ENCODE data around the gene LIN37.
"Not testable (repeated sequence)": the region's sequence is repeated elsewhere in the genome, so short reads cannot be mapped to it uniquely, and the experiment has no call there.

Gene LIN37

DNA sequence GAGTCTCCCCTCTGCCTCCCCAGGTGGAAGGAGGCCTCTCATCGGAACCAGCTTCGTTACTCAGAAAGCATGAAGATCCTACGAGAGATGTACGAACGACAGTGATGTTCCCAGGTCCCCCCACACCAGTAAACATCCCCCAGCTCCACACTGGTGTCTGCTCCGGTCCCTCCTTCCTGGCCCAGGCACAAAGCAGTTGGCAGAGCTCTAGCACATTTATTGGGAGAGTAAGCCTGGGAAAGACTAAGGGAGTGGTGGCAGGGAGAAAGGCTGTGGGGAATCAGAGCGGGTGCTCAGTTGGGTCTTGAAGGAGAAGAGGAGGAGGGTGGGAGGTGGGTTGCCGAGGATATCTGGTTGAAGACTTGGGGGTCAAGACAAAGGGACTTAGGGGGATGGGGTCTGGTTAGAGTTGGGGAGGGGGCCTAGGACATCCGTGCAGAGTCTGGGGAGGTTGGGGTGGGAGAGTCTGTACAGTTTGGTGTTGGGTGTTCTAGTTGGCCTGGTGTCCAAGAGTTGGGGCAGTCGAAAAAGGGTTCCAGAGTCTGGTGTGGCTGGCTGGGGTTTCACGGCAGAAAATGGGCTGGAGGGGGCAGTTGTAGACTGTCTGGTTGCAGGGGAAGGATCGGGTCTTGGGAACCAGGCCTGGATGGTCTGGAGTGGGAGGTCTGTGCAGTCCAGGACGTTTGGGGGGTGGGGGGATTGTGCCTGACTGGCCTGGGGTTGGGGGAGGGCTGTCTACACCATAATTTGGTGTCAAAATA lies 6.2 kb downstream of the LIN37 start:
- no peak for DNase-seq

DNA sequence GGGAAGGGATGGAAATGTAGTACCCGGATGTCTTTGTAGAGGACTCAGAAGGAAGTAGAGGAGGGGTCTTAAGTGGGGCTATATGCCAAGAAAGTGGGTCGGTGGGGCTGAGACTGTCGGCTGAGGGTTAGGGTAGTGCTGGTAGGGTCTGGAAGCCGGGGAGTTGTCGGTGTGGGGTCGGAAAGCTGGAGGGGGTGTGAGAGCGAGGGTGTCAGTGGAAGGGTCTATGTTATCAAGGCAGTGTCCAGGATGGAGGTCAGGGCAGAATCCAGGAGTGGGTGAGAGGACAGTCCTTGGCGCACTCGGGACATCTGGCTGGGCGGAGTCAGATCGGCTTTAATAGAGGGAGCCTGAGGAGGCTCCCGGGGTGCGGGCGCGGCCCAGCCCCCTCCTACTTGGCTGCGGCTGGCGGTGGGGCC lies 6.8 kb downstream of the LIN37 start:
- no peak for DNase-seq

DNA sequence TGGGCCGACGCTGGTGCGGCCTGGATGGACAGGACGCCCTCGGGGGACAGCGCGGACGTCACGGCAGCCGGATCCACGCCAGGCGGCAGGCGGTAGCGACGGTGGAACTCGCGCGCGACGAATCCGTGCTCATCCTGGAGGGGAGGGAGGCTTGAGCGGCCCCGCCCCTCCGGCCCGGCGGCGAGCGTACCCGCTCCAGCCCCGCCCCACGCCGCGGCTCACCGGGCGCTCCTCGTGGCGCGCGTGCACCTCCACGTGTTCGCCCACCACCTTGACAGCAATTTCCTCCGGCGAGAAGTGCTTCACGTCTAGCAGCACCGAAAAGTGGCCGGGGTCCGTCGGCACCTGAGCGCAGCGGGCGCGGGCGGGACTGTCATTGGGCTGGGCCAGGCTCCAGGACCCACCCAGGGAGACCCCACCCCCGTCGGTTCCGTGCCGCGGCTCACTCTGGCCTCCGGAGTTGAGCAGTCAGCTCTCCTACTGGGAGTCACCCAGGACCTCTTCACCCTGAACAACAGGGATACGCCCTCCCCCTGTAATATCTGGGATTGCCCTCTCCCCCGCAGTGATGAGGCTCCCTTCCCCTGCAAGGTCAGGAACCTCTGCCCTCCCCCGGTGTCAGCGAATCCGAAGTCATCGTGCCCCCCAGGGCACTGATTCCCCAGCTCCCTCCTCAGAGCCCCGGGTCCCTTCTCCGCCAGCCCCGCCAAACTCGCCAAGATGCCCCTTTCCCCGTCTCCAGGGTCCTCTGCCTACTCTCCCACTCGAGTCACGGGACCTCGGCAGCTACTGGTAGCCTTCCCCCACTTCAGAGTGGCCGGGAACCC lies 7.4 kb downstream of the LIN37 start:
- DNase-seq, result no peak

DNA sequence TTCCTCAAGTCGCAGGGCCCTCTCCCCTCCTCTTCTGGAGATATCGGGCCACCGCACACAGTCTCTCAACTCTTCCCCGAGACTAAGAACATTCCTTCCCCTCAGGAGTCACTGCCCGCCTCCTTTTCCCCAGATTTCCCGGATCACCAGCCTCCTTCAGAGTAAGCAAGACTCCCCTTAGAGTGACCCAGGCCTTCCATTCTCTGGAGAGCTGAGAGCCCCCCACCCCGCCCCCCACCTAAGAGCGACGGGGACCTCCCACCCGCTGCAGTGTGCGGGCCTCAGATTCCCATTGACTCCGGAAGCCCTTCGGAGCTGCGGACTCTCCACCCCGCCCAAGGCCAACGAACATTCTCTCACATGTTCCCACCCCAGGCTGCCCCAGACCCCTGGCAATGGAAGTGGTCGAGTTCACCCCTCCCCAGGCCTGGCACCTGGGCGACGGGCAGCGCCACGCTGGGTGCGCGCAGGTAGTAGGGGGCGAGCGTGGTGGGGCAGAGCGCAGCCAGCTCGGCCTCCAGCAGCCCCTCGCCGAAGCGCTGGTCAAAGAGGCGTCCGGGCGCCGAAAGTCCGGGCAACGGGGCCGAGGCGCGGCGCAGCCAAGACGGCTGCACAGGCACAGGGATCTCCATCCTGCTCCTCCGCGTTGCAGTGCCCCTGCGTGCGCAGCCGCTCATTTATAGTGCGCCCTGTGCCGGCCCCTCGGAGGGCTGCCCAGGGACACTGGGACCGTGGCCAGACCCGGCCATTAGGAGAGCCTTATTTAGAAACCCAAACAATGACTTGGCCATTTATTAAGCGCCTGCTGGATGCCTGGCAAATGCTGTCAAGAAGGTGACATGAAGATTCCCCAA lies 8.2 kb downstream of the LIN37 start, which contains the start of gene HSPB6:
Gene HSPB6, minus strand, starts transcription at position 653 of the 854 bp plus-strand sequence. Its CDS starts 21 bp downstream, at position 632.
- no peak for DNase-seq

DNA sequence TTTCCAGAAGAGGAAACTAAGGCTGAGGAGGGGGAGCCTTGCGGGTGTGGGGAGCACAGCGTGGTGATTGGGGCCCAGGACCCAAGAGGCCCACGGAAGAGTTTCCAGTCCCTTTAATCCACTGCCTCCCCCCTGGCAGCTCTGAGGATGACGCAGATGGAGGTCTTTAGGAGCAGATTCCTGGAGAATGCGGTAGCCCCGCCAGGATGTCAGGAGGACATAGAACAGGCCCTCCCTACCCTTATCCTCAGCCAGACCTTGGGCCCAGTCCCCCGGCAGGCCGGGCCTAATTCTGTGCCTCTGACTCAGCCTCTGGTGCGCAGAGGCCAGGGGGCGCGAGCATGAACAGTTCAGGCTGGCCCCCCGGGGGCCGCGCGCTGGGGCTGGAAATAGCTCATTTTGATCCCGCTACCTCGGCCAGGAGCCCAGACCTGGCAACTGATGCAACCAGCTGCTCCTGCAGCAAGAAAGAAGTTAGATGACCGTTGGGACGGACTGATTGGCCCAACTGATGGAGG lies 8.9 kb downstream of the LIN37 start:
- peak; percentile 74 for DNase-seq

DNA sequence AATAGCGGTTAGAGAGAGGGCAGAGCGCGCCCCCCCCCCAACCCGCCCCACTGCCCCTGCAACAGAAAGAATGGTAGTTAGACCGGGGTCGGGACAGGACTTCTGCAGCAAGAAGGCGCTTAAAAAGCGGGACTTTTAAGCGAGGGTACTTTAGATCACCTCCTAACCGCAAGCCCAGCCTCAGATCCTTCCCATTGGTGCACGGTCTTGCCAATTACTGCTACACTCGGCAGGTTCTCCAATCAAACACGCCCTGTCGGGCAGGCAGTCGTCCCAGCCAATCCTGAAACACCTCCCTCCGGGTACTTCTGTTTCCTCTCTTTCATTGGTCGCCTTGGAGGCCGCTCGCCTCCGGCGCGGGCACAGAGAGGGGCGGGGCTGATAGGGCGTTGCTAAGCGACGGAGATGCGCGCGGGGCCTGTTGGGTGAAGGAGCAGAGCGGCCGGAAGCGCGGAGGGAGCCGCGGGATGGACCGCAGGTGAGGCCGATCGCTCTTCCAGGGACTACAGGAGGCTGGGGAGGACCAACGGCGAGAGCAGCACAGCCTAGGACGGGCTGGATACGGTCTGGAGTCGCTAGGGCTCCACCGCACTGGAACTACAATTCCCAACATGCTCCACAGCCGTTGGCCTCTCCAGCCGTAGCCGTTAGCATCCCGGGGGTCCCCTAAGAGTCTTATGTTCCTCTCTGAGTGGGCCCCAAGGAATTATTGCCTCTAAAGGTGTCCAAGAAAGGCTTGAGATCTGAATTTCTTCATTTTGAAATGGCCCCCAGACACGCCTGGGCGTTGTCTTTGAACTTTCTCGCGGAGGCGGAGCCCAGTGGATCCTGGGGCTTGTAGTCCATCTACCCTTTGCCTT lies 9.6 kb downstream of the LIN37 start, which contains the start of gene PROSER3:
Gene PROSER3, plus strand, starts transcription at position 428 of the 860 bp plus-strand sequence. Its CDS starts 40 bp downstream, at position 468.
- peak; percentile 98 for DNase-seq

DNA sequence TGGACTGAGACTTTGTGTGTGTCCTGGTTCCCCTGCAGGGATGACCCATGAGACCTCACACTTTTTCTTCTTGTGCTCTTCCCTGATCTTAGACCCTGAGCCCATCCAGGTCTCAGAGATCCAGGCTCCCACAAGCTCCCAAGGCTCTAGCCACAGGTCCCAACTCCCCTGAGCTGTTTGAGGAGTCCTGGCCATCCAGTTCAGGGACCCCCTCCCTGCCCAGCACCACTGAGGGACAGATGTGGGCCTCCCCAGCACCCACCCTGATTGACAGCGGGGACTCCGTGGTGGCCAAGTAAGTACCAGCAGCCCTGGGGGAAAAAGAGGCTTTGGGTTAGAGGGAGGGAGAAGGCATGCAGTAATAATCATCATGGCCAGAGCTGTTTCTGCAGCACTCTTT lies 11.3 kb downstream of the LIN37 start:
- no peak for DNase-seq

DNA sequence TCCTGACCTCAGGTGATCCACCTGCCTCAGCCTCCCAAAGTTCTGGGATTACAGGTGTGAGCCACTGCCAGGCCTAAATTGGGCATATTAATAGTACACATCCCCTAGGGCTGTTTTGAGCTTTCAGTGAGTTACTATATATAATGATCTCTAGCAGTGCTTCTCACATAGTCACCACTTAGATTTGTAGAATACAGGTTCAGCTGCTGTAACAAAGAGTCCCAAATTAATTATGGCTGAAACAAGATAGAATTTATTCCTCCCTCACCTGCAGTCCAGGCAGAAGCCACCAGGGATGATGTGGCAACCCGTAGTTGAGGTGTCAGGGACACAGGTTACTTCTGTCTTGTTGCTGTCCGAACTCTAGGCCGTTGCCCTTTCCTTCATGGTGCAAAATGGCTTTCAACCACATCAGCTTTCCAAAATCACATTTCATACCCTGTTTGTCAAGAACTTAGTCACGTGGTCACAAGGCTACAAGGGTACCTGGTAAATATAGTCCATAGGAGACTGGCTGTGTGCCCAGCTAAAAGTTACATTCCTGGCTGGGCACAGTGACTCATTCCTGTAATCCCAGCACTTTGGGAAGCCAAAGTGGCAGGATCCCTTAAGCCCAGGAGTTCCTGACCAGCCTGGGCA lies 12.5 kb downstream of the LIN37 start:
- no peak for DNase-seq

DNA sequence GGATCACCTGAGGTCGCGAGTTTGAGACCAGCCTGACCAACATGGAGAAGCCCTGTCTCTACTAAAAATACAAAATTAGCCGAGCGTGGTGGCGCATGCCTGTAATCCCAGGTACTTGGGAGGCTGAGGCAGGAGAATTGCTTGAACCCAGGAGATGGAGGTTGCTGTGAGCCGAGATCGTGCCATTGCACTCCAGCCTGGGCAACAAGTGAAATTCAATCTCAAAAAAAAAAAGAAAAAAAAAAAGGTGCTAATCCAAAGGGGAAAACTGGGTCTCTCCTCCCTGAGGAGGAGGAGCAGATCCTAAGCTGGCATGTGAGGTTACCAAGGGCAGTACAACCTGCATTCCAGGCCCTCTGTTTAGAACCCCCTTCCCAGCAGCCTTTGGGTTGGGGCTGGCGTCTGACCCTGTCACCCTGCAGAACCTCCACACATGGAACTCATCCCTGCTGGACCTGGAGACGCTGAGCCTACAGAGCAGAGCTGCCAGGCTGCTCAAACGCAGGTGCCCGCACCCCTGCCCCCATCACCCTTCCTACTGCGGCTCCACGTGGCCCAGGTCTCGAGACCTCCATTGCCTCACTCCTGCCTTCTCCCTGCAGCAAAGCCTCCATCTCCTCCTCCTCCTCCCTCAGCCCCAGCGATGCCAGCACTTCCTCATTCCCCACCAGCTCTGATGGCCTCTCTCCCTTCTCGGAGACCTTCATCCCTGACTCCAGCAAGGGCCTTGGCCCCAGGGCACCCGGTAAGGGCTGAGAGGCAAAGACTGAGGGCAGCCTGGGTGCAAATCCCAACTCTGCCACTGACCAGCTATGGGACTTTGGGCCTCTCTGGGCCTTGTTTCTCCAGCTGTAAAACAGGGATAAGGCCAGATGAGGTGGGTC lies 16.3 kb downstream of the LIN37 start:
- DNase-seq, result no peak

DNA sequence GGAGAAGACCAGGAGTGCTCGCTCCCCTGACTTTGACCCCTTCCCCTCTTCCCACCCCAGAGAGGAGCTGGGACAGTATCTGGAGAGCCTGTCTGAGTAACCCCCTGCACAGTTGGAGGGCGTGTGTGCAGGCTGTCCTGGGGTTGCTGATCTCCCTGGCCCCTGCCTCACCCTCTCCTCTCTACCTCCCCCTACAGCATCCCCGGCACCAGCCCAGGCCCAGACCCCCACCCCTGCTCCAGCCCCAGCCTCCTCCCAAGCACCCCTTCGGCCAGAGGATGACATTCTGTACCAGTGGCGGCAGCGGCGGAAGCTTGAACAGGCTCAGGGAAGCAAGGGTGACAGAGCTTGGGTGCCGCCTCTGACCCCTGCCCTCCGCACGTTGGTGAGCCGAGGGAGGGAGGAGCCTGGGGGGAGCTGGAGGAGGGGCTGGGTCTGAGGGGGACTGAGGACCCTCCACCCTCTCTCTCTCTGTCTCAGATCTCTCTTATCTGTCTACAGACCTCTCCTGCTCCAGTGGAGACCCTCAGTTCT lies 18.3 kb downstream of the LIN37 start:
- DNase-seq, result no peak

DNA sequence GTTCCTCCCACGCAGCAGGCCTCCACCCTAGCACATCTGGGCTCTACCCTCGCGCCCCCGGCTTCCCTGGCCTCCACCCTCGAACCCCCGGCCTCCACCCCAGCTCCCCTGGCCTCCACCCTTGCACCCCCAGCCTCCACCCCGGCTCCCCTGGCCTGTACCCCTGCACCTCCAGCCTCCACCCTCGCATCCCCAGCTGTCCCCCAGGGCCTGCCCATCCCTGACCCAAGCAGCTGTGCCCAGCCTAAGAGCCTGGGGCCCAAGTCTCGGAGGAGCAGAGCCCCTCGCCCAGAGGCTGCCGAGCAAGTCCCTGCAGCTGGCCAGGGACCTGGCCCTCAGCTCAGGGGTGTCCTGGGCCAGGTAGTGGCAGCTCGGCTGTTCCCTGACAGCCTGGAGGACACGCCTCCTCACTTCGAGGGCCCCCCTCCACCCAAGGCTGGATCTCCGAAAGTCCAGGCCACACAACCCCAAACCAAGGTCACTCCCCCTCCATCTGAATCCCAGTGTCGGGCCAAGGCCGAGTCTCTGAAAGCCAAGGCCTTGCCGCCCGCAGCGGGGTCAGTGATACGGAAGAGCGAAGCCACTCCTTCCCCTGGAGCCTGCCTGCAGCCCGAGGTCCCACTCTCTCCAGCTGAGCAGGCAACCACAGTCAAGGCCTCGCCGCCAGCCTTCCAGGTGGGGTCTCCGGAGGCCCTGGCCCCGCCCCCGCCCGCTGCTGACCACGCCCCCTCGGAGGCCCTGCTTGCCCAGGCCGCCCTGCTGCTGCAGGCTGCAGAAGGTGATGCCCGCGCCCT lies 19.1 kb downstream of the LIN37 start:
- peak; percentile 35 for DNase-seq

DNA sequence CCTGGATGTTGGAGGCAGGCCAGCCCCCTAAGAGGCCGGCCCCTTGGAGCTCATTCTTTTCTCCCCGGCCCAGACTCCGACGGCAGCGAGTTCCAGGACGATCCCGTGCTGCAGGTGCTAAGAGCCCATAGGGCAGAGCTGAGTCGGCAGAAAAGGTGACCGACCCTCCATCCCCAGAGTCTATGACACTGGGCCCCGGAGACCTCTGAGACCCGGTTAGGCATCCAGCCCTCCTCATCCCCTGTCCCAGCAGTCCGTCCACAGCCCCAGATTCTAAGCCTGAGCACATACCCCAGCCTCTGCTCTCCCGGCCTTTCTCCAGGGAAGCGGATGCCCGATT lies 19.7 kb downstream of the LIN37 start:
- no peak for DNase-seq

DNA sequence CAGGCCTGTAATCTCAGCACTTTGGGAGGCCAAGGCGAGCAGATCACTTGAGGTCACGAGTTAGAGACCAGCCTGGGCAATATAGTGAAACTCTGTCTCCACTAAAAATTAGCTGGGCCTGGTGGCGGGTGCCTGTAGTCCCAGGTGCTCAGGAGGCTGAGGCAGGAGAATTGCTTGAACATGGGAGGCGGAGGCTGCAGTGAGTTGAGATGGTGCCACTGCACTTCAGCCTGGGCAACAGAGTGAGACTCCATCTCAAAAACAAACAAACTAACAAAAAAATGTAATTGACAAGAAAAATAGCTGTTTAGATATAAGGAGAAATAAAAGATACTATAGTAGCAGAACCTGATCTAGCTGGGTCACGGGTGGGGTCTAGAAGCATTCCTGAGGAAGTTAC lies 24.0 kb downstream of the LIN37 start:
- not testable (repeated sequence) for DNase-seq

DNA sequence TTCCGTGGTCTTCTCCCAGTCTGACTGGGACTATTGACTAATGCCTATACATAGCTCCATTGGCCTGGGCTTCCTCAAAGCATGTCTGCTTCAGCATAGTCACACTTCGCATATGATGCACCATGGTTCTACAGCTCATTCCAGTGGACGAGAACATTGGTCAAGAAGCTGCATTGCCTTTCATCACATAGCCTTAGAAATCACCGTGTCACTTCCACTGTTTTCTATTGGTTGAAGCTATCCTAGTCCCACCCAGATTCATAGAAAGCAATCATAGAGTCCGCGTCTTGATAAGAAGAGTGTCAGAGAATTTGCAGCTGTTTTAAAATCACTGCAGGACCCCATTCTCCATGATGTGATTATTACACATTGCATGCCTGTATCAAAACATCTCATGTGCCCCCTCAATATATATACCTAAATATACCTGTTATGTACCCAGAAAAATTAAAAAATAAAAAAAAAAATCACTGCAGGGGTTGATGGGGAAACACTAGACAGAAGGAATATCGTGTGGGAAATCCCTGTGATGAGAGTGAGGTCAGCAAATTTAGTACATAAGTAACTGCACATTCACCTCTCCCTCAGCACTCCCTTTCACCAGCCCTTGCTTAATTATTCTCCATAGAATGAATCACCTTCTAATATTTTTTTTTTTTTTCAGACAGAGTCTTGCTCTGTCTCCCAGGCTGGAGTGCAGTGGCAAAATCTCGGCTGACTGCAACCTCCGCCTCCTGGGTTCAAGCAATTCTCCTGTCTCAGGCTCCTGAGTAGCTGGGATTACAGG lies 24.8 kb downstream of the LIN37 start:
- DNase-seq, result peak; percentile 91

DNA sequence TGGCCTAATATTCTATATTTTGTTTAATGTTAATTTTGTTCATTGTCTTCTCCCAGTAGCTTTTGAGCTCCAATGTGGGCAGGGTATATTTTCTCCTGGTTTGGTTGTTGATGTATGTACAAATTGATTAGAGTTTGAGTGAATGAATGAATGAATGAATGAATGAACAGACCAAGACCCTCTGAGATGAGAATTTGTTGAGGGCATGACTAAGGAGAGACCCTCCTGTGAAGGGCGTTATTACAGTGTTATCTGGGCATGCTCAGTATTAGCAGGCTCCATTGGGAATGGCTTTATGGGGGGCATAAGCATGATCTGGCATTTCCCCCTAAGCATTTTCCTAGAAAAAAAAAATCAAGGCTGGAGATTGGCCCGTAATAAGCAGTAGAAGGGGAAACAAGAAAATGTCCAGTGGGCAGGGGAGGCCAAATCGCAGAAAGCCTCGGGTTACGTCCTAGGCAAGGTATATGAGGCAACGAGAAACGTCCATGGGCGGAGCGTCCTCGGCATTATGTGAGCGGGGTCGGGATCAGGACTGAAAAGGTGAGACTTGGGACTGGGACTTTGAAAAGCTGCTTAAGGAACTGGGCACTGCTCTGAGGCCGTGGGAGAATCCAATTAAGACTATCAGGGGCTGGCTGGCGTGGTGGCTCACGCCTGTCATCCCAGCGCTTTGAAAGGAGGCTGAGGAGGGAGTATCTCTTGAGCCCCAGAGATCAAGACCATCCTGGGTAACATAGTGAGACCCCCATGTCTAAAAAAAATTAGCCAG lies 26.1 kb downstream of the LIN37 start:
- no peak for DNase-seq

DNA sequence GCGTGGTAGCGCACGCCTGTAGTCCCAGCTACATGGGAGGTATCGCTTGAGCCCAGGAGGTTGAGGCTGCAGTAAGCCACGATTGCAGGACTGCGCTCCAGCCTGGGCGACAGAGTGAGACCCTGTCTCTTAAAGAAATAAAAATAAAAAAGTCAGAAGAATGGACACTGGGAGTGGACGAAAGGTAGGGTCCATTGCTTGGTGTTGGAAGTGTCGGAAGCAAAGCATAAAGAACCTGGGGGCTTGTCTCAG lies 26.6 kb downstream of the LIN37 start:
- DNase-seq, result no peak

DNA sequence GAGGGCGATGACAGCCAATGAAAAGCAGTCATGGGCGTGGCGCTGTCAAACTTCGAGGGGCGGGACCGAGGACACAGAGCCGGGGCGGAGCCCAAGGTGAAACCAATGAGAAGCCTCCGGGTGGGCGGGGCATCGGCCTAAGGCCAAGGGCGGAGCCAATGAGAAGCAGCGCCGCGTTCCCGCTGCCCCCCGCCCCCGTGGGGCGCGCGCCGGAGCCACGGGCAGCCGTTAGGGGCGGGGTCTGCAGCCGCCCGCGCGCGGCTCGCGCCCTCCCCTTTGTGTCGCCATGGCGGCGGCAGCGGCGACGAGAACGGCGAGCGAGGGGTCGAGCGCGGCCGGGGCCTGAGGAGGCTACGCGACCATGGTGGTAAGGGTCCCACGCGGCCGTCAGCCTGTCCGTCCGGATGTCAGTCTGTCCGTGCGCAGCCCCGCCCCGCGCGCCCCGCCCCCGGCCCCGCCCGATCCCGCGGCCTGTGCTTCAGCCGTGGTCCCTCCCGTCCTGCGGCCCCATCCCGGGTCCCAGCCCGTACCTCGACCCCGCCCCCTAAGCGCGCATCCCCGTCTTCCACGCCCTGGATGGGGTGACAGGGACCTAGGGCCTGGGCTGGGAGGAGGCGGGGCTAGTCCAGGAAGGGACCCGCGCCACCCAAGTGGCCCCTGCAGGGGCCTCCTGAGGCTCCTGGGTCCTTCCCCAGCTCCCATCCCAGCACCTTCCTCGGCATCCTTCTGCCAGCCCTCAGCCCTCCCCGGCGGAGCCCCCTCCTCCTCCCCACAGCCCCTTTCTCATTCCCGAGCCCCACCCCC lies 27.1 kb downstream of the LIN37 start, which contains the start of gene ARHGAP33:
Gene ARHGAP33, plus strand, starts transcription at position 267 of the 804 bp plus-strand sequence. Its CDS starts 95 bp downstream, at position 362.
- DNase-seq, result peak; percentile 96

Data from kidney glomerular epithelial cell (primary cell).